Heart right ventricle (tissue), 16 donors: ENCODE measurements around the gene OMP. TPM values are rescaled to one million over a fixed set of nuclear protein-coding genes. Genes with fewer than 3 reads are reported as not detected.

Experiments
- ATAC-seq, 8 donors: fragments of 200-7000 bp; cut with Tn5 transposase; one replicate each; pipeline ENCODE4 v1.9.1; 2020; ENCODE audit warnings: mild to moderate bottlenecking in 8 of 8, moderate library complexity in 8 of 8, moderate number of reproducible peaks in 1 of 8
- DNase-seq, 2 donors: peaks; one replicate each; pipeline ENCODE4 v3.0.0-alpha.2; 2020
- H3K27ac ChIP-seq, 10 donors: fragments of 200-600 bp; sonication (generic) in 2 of 10; one replicate each; pipeline versions ENCODE4 v1.5.0 to v1.8.0; 2020 to 2022; ENCODE audit warnings: mild to moderate bottlenecking in 3 of 10
- H3K27me3 ChIP-seq, 7 donors: fragments of 200-600 bp; one replicate each; pipeline ENCODE4 v1.8.0; 2021 to 2022; ENCODE audit warnings: mild to moderate bottlenecking in 2 of 7
- H3K36me3 ChIP-seq, 9 donors: fragments of 200-600 bp; sonication (generic) in 1 of 9; one replicate each; pipeline versions ENCODE4 v1.5.0 to v1.8.0; 2020 to 2022; ENCODE audit warnings: mild to moderate bottlenecking in 2 of 9
- H3K4me1 ChIP-seq, 9 donors: fragments of 200-600 bp; sonication (generic) in 1 of 9; one replicate each; pipeline versions ENCODE4 v1.5.0 to v1.8.0; 2020 to 2022; ENCODE audit warnings: mild to moderate bottlenecking in 4 of 9
- H3K4me3 ChIP-seq, 10 donors: fragments of 200-600 bp; sonication (generic) in 2 of 10; one replicate each; pipeline versions ENCODE4 v1.5.0 to v1.8.0; 2020 to 2022; ENCODE audit warnings: mild to moderate bottlenecking in 7 of 10, moderate library complexity in 2 of 10
- H3K9me3 ChIP-seq, 11 donors: fragments of 200-600 bp in 10 of 11; sonication (generic) in 2 of 11; one replicate each; pipeline versions ENCODE4 v1.5.0 to v1.8.0; 2013 to 2022; ENCODE audit warnings: mild to moderate bottlenecking in 2 of 11, control low read depth in 1 of 11, moderate library complexity in 1 of 11
- WGBS, 2 donors: extraction: QIAGEN DNeasy Blood & Tissue Kit; methylation state at CpG; one replicate each; pipeline ENCODE4 v1.1.7; 2013; ENCODE audit warnings: inconsistent platforms in 1 of 2; 5-methylcytosine and 5-hydroxymethylcytosine counted together
- intact Hi-C, 10 donors: fragments of 100-400 bp; cut with DNase I; formaldehyde crosslinking; loops; one replicate each; pipeline versions ENCODE4 v1.11.1 to v1.14.2; 2022
- polyA plus RNA-seq, 2 donors: library from polyadenylated mRNA; stranded (reverse); fragments of 200-250 nt; gene quantifications; one replicate each; pipeline ENCODE4 v1.2.3, GENCODE V29; 2013
- total RNA-seq, 10 donors: library from RNA; stranded (reverse); fragmentation: NEBNext Ultra II Directional in 3 of 10; extraction: Animal tissue kit (Norgen Biotek cat#: 25700) in 3 of 10; gene quantifications; one replicate each; pipeline versions ENCODE4 v1.2.1 to v1.2.4, GENCODE V29; 2021 to 2023
- TF ChIP-seq, protein P1 (sequence below), 9 donors: fragments of 200-600 bp; sonication (generic) in 2 of 9; IDR thresholded peaks; one replicate each; pipeline versions ENCODE4 v1.5.0 to v1.8.0; 2021 to 2022; ENCODE audit warnings: antibody characterized with exemption in 9 of 9, mild to moderate bottlenecking in 5 of 9, moderate library complexity in 1 of 9
- donor health status: Arrhythmogenic right ventricular cardiomyopathy.
- donor health status: ischemic (EF 13 %, LVEDD 7.1; RV severe dilation, severe dysfunction).
- donor health status: healthy with polysubstance abuse.
- donor health status: DM: no; HTN: yes; CAD: no.
- donor health status: DM: no; HTN: no; CAD: no.
- donor health status: ischemic (EF 25% LVEDD 6.9; RV normal size, moderate dysfunction).
- donor health status: ischemic (EF 25% LVEDD 5.7; RV mildly dilated, moderate dysfunction).
- donor health status: healthy.
- donor health status: DM: yes; HTN: yes; CAD: no.
- donor health status: Ischemic cardiomyopathy.
- donor health status: ischemic (EF 35%, LVEDD 5.7; RV mildly dilated, moderate dysfunction).
- donor health status: nonischemic (EF 11% LVEDD 7.7; RV severe dilation, severe dysfunction).
- donor health status: DM: yes; HTN: yes; CAD: no.
- donor health status: PGD.
- donor health status: ischemic (EF 29% LVEDD 5.4; RV normal size, mild dysfunction).
- donor health status: nonischemic (EF 23%, LVEDD 6.1; RV moderate dilation, normal function).

Gene OMP
- total and polyA plus RNA-seq, 12 donors: 0.58 TPM; not detected in 11

DNA sequence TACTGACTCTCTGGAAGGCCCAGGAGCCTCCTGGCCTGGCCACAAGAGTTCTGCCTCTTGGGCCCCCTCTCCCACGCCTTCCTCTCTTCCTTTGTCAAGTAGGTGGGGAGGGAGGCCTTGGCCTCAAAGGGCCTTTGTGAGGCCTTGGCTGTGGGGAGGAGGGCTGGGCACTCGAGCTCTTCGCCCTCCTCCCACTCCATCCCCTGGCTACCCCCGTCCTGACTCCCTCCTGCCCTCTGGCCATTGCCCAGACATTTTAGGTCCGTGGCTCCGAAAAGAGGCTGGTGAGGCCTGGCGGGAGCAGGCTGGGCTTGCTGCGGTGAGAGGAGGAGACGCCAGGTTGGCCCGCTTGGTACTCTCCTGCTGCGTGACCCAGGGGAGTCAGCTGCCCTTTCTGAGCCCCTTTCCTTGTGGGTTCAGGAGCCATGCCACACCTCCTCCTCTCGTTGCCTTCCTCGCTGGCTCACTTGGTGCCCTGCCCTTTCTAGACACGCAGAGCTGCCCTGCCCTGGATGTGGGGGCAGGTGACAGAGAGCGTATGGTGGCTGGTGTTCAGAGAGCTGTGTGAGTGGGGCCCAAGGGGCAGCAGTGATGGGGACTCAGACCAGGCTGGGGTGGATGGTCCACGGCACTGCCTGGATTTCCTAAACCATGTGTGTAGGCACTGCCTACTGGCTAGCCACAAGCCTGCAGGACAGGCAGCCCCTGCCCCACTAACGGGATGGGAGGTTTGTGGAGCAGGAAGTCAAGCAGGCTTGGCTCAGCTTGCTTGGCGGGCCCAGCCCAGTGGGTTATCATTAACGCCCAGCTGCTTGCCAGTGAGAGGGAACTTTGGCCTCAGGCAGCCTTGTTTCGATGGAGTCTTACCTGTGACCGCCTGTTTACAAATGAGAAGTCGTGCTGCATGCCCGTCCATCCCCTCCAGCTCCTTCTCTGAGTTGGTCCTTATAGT lies 15.8 kb upstream of the OMP start:
- Histone ChIP-seq H3K4me3 (no peak overlapping the region), H3K27ac (peak overlapping the region in 2 of 10 donors; percentile 1 to 34), H3K36me3 (peaks cover 0 to 6% (median 0%) of the 10 kb centered on the region in 9 donors), H3K27me3 (no peaks in the 10 kb centered on the region), H3K9me3 (no peaks in the 10 kb centered on the region), H3K4me1 (peaks cover 9 to 28% (median 15%) of the 10 kb centered on the region in 9 donors)
- 85% methylated on average over 23 of the region's 23 CpGs for WGBS, 2 donors
- intact Hi-C loops: loop anchor here in 3 of 10 donors (5.0 to 10.0 kb wide), 4 partner anchors 39 to 362 kb away; no protein-coding TSS in a partner anchor
- DNase-seq (no peak), ATAC-seq (peak in 2 of 8 donors; percentile 25 to 30)
- TF ChIP-seq, protein P1, sequence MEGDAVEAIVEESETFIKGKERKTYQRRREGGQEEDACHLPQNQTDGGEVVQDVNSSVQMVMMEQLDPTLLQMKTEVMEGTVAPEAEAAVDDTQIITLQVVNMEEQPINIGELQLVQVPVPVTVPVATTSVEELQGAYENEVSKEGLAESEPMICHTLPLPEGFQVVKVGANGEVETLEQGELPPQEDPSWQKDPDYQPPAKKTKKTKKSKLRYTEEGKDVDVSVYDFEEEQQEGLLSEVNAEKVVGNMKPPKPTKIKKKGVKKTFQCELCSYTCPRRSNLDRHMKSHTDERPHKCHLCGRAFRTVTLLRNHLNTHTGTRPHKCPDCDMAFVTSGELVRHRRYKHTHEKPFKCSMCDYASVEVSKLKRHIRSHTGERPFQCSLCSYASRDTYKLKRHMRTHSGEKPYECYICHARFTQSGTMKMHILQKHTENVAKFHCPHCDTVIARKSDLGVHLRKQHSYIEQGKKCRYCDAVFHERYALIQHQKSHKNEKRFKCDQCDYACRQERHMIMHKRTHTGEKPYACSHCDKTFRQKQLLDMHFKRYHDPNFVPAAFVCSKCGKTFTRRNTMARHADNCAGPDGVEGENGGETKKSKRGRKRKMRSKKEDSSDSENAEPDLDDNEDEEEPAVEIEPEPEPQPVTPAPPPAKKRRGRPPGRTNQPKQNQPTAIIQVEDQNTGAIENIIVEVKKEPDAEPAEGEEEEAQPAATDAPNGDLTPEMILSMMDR (IDR thresholded peaks at IDR 0.05): no peak

DNA sequence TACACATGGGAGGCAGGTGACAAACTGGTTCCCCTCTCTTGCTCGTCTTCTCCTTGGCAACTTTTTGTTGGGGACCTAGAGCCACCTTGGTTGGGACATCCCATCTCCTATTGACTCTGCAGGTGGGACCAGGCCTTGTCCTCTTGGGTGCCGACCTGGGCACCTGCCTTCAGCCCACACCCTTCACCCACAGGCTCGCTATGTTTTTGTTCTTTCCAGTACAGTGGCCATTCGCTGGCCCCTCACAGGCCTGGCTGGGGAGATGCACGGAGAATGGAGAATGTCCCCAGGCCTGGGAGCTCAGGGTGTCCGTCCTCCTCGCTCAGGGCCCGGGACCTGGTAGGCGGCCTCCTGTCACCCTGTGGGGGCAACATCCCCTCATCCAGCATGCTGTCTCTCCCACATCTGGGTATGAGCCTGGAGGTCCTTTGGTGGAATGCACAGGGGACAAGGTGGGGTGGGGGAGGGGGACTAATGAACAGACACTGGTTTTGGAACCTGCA lies 14.9 kb upstream of the OMP start:
- 93% methylated on average over 9 of the region's 9 CpGs for WGBS, 2 donors
- Histone ChIP-seq H3K27ac (no peak overlapping the region), H3K4me1 (peaks cover 5 to 20% (median 7%) of the 10 kb centered on the region in 9 donors), H3K36me3 (peaks cover 0 to 6% (median 0%) of the 10 kb centered on the region in 9 donors), H3K27me3 (no peaks in the 10 kb centered on the region), H3K9me3 (no peaks in the 10 kb centered on the region), H3K4me3 (no peak overlapping the region)
- TF ChIP-seq, protein P1 (IDR thresholded peaks at IDR 0.05): no peak
- no peak for DNase-seq
- ATAC-seq: no peak
- intact Hi-C loops: loop anchor here in 3 of 10 donors (5.0 to 10.0 kb wide), 4 partner anchors 40 to 363 kb away; no protein-coding TSS in a partner anchor

DNA sequence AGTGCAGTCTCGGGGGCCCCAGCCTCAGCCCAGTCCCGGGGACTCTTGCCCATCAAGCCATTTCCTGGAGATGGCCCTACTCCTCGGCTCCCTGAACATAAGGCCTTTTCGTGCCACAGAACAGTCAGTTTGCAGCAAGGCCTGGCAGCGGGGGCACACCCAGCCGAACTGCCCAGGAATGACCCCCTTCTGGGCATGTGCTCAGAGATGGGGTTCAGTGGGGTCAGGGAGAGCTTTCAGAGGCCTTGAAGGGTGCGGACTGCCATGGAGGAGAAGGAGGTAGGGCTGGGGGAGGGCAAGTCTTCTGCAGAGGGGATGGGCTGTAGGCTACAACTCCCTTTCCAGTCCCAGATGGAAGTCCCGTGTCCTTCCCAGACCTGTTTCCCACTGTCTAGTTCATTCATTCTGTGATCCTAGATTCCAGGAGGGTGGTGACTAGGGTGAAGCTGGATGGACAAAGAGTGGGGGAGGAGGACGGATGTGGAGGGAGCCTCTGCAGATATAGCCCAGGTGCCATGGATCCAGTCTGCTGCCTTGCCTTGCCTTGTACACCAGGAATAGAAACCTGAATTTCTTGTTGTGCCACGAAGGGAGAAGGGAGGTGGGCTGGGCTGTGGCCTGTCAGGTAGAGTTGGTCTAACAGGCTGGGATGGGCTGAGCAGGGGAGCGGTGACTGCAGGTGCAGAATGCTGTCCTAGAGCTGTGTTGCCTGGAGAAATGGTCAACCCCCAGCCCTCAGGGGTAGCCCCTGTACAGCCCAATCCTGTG lies 14.2 kb upstream of the OMP start:
- DNase-seq (no peak), ATAC-seq (no peak)
- H3K27ac ChIP-seq: no peak overlapping the region
- TF ChIP-seq, protein P1 (IDR thresholded peaks at IDR 0.05): no peak
- no peaks in the 10 kb centered on the region for H3K27me3 ChIP-seq
- intact Hi-C loops: loop anchor here in 3 of 10 donors (5.0 to 10.0 kb wide), 4 partner anchors 41 to 364 kb away; no protein-coding TSS in a partner anchor
- H3K9me3 ChIP-seq: no peaks in the 10 kb centered on the region
- peaks cover 0 to 6% (median 0%) of the 10 kb centered on the region in 9 donors for H3K36me3 ChIP-seq
- H3K4me3 ChIP-seq: no peak overlapping the region
- WGBS, 2 donors: 79 to 81% methylated on average over 11 of the region's 11 CpGs
- peaks cover 0 to 13% (median under 1%) of the 10 kb centered on the region in 9 donors for H3K4me1 ChIP-seq
